Osteocyte (in vitro differentiated cells): ENCODE results near the gene PRMT3. TPM values are rescaled to one million over a fixed set of nuclear protein-coding genes. Genes with fewer than 3 reads are reported as not detected.

Experiments used
- DNase-seq: peaks from one replicate; pipeline ENCODE4 v3.0.0; 2021; ENCODE audit warnings: mixed read lengths; ENCODE audit not compliant: unreplicated experiment; ENCODE audit errors: extremely low spot score
- H3K27ac Mint-ChIP-seq: one replicate; pipeline ENCODE4 v1.8.0; 2021; ENCODE audit warnings: mild to moderate bottlenecking, mixed read lengths; ENCODE audit not compliant: unreplicated experiment
- H3K27me3 Mint-ChIP-seq: one replicate; pipeline ENCODE4 v1.8.0; 2021; ENCODE audit warnings: mixed read lengths; ENCODE audit not compliant: unreplicated experiment
- H3K36me3 Mint-ChIP-seq: one replicate; pipeline ENCODE4 v1.8.0; 2021; ENCODE audit warnings: mixed read lengths; ENCODE audit not compliant: unreplicated experiment
- H3K4me1 Mint-ChIP-seq: one replicate; pipeline ENCODE4 v1.8.0; 2021; ENCODE audit warnings: mixed read lengths; ENCODE audit not compliant: unreplicated experiment
- H3K4me3 Mint-ChIP-seq: one replicate; pipeline ENCODE4 v1.8.0; 2021; ENCODE audit warnings: mild to moderate bottlenecking, moderate library complexity, mixed read lengths; ENCODE audit not compliant: unreplicated experiment
- H3K9me3 Mint-ChIP-seq: one replicate; pipeline ENCODE4 v1.8.0; 2021; ENCODE audit warnings: mixed read lengths; ENCODE audit not compliant: unreplicated experiment
- total RNA-seq: library from RNA; stranded (reverse); gene quantifications from 2 replicates; pipeline ENCODE4 v1.2.1, GENCODE V29; 2021
- TF ChIP-seq, protein P1 (sequence below): fragments of 200-600 bp; sonication (generic); IDR thresholded peaks from 2 replicates; pipeline ENCODE4 v1.5.0; 2021; ENCODE audit warnings: antibody characterized with exemption, mild to moderate bottlenecking, moderate library complexity

PRMT3 gene
- total RNA-seq, 1 donor from 2014 or later = 17.7 TPM

DNA sequence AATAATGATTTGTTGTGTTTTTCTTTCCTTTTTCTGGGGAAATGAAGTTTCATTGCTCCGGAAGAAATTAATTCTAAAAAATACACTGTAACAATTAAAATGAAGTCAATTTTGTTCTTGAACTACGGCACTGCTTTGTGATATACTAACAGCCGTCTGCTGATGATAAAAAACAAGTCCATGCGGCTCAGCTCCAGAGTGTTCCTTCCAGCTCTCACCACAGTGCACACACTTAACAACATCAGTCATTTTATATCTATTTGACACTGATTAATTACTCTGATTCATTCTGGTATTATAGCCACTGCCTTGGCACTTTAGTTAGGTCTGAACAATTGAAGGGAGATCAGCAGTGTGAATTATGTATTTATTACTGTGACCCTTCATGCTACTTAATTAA is 114.5 kb downstream of the PRMT3 start:
- TF ChIP-seq, protein P1, sequence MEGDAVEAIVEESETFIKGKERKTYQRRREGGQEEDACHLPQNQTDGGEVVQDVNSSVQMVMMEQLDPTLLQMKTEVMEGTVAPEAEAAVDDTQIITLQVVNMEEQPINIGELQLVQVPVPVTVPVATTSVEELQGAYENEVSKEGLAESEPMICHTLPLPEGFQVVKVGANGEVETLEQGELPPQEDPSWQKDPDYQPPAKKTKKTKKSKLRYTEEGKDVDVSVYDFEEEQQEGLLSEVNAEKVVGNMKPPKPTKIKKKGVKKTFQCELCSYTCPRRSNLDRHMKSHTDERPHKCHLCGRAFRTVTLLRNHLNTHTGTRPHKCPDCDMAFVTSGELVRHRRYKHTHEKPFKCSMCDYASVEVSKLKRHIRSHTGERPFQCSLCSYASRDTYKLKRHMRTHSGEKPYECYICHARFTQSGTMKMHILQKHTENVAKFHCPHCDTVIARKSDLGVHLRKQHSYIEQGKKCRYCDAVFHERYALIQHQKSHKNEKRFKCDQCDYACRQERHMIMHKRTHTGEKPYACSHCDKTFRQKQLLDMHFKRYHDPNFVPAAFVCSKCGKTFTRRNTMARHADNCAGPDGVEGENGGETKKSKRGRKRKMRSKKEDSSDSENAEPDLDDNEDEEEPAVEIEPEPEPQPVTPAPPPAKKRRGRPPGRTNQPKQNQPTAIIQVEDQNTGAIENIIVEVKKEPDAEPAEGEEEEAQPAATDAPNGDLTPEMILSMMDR = no peak
- Mint-ChIP-seq H3K27ac (no peak overlapping the region), H3K36me3 (peaks cover 18% of the 10 kb centered on the region), H3K27me3 (no peaks in the 10 kb centered on the region), H3K9me3 (no peaks in the 10 kb centered on the region), H3K4me1 (no peaks in the 10 kb centered on the region), H3K4me3 (no peak overlapping the region)
- DNase-seq = no peak

GRCh38 chr11:20511982-20512381 is 124.5 kb downstream of the PRMT3 start:
- DNase-seq = no peak
- TF ChIP-seq, protein P1 = no peak
- H3K27me3 Mint-ChIP-seq = peaks cover 3% of the 10 kb centered on the region
- no peak overlapping the region for H3K4me3 Mint-ChIP-seq
- H3K27ac Mint-ChIP-seq = no peak overlapping the region
- H3K9me3 Mint-ChIP-seq = no peaks in the 10 kb centered on the region
- H3K36me3 Mint-ChIP-seq = peaks cover 5% of the 10 kb centered on the region
- H3K4me1 Mint-ChIP-seq = no peaks in the 10 kb centered on the region

DNA sequence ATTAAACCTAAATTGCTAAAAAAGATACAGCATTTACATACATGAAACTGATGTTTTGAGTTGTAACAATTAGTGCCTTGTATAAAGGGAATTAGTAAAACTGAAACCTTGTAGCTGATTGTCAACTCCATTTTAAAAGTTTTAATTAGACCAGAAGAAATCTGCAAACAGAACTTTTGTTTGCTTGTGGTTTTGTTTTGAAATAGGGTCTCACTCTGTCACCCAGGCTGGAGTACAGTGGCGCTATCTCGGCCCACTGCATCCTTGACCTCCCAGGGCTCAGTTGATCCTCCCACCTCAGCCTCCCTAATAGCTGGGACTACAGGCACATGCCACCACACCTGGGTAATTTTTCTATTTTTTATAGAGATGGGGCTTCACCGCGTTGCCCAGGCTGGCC is 125.4 kb downstream of the PRMT3 start:
- TF ChIP-seq, protein P1 = no peak
- peaks cover 5% of the 10 kb centered on the region for H3K27me3 Mint-ChIP-seq
- no peaks in the 10 kb centered on the region for H3K4me1 Mint-ChIP-seq
- DNase-seq = no peak
- H3K9me3 Mint-ChIP-seq = no peaks in the 10 kb centered on the region
- H3K27ac Mint-ChIP-seq = no peak overlapping the region
- H3K4me3 Mint-ChIP-seq = no peak overlapping the region
- H3K36me3 Mint-ChIP-seq = peaks cover 5% of the 10 kb centered on the region

DNA sequence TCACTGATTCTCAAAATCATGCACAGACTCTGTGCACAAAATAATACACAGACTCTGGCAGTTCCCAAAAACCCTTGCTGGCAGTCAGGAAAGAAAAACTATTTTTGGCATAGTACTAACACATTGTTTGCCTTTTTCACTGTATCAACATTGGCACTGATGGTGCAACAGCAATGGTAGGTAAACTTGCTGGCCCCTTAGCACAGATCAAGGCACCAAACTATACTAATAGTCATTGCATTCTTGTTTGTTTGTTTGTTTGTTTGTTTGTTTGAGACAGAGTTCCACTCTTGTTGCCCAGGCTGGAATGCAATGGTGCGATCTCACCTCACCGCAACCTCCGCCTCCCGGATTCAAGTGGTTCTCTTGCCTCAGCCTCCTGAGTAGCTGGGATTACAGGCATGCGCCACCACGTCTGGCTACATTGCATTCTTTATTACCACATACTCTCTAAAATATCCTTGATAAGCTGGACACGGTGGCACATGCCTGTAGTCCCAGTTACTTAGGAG is 130.9 kb downstream of the PRMT3 start:
- H3K4me1 Mint-ChIP-seq = no peaks in the 10 kb centered on the region
- TF ChIP-seq, protein P1 = no peak
- DNase-seq = no peak
- H3K36me3 Mint-ChIP-seq = no peaks in the 10 kb centered on the region
- H3K27me3 Mint-ChIP-seq = peaks cover 18% of the 10 kb centered on the region
- H3K27ac Mint-ChIP-seq = no peak overlapping the region
- H3K4me3 Mint-ChIP-seq = no peak overlapping the region
- H3K9me3 Mint-ChIP-seq = no peaks in the 10 kb centered on the region

DNA sequence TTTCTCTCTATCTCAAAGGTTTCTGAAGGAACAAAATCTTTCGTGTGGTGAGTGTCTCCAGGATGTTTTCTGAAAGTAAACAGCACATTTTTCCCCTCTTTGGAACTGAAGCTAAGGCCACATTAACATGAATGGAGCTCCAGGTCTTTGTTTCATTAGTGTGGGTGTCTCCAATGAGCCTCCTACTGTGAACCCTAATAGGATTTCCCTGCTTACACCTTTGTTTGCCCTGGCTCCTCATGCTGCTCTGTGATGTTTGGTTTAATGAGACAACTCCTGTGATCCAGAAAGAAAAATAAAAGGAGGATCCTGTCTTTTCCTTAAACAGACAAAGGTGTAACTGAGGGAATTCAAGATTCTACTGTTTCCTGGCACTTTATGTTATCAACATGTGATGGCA is 135.0 kb downstream of the PRMT3 start:
- no peaks in the 10 kb centered on the region for H3K4me1 Mint-ChIP-seq
- TF ChIP-seq, protein P1 = no peak
- no peaks in the 10 kb centered on the region for H3K9me3 Mint-ChIP-seq

More for the DNA sequence above, 135.0 kb downstream of the PRMT3 start:
- Mint-ChIP-seq H3K27me3 (peaks cover 16% of the 10 kb centered on the region), H3K4me3 (no peak overlapping the region), H3K36me3 (no peaks in the 10 kb centered on the region), H3K27ac (no peak overlapping the region)
- DNase-seq = no peak
